H1 (cell line): Measurements from ENCODE around the gene DCBLD1. TPM values are rescaled to one million over a fixed set of nuclear protein-coding genes. Genes with fewer than 3 reads are reported as not detected.

Source experiments
- CTCF ChIA-PET: fragments of 300-600 bp; sonication (Branson Sonifier 250); formaldehyde crosslinking; loops from one replicate; lab custom pipeline; 2021; ENCODE audit not compliant: partially characterized antibody; lab: Charles Lee
- POLR2A ChIA-PET: fragments of 300-600 bp; sonication (Branson Sonifier 250); formaldehyde crosslinking; loops from one replicate; lab custom pipeline; 2021; ENCODE audit warnings: inconsistent platforms; ENCODE audit not compliant: partially characterized antibody; lab: Charles Lee
- DNase-seq, 2 experiments: peaks; one replicate each; pipeline versions ENCODE4 v3.0.0 to v3.0.0-alpha.2; 2010 to 2022; ENCODE audit warnings: low spot score in 2 of 2, low read depth in 1 of 2, mixed read lengths in 1 of 2
- FAIRE-seq: peaks from 2 replicates; lab custom pipeline; 2011; peaks lifted over from hg19 to GRCh38; lab: Jason Lieb, UNC
- H2AFZ ChIP-seq: 2 replicates; pipeline ENCODE4 v1.8.1; 2012; ENCODE audit warnings: low read length, inconsistent platforms
- H2AK5ac ChIP-seq: 2 replicates; pipeline ENCODE4 v1.6.1; 2013; ENCODE audit warnings: low read depth, low read length
- H2BK120ac ChIP-seq: replicated peaks from 2 replicates; pipeline ENCODE3; 2013; ENCODE audit warnings: low read depth, low read length, inconsistent platforms
- H2BK12ac ChIP-seq: 2 replicates; pipeline ENCODE4 v1.6.1; 2013; ENCODE audit warnings: low read depth, low read length
- H2BK15ac ChIP-seq: 2 replicates; pipeline ENCODE4 v1.6.1; 2013; ENCODE audit warnings: low read length
- H2BK20ac ChIP-seq: 2 replicates; pipeline ENCODE4 v1.6.1; 2013; ENCODE audit warnings: low read length
- H2BK5ac ChIP-seq: 2 replicates; pipeline ENCODE4 v1.6.1; 2013; ENCODE audit warnings: low read depth, low read length
- H3K14ac ChIP-seq: 2 replicates; pipeline ENCODE4 v1.6.1; 2013; ENCODE audit warnings: inconsistent platforms; ENCODE audit not compliant: insufficient read length
- H3K18ac ChIP-seq: 2 replicates; pipeline ENCODE4 v1.6.1; 2013; ENCODE audit warnings: low read length; ENCODE audit errors: extremely low read depth
- H3K23ac ChIP-seq: 2 replicates; pipeline ENCODE4 v1.6.1; 2013; ENCODE audit warnings: inconsistent platforms; ENCODE audit not compliant: insufficient read length
- H3K23me2 ChIP-seq: 2 replicates; pipeline ENCODE4 v1.6.1; 2013; ENCODE audit warnings: low read depth, low read length
- H3K27ac ChIP-seq: 2 replicates; pipeline ENCODE4 v1.6.1; 2011; ENCODE audit warnings: low read depth, low read length, inconsistent platforms
- H3K27me3 ChIP-seq, 4 experiments: replicated peaks in 1 of 4; 1 replicate in 1 of 4; 2 replicates in 3 of 4; pipeline versions ENCODE4 v1.6.1 to v1.8.1; 2011 to 2013; ENCODE audit warnings: low read length in 3 of 4, mild to moderate bottlenecking in 3 of 4, inconsistent platforms in 2 of 4, mixed read lengths in 2 of 4, moderate library complexity in 1 of 4; ENCODE audit not compliant: control insufficient read depth in 3 of 4, insufficient read depth in 3 of 4; ENCODE audit errors: extremely low read depth in 1 of 4
- H3K36me3 ChIP-seq, 4 experiments: 2 replicates each; pipeline versions ENCODE4 v1.6.1 to v1.8.1; 2011 to 2013; ENCODE audit warnings: mild to moderate bottlenecking in 4 of 4, low read length in 3 of 4, moderate library complexity in 2 of 4, control low read depth in 1 of 4, inconsistent platforms in 1 of 4; ENCODE audit not compliant: insufficient read depth in 4 of 4, control insufficient read depth in 2 of 4
- H3K4ac ChIP-seq: replicated peaks from 2 replicates; pipeline ENCODE3; 2013; ENCODE audit warnings: low read length, low read depth, mixed read lengths, inconsistent platforms; ENCODE audit not compliant: insufficient read length
- H3K4me1 ChIP-seq, 4 experiments: replicated peaks in 1 of 4; 1 replicate in 1 of 4; 2 replicates in 3 of 4; pipeline versions ENCODE4 v1.6.1 to v1.8.1; 2011 to 2013; ENCODE audit warnings: low read length in 3 of 4, inconsistent platforms in 2 of 4, mixed read lengths in 1 of 4; ENCODE audit not compliant: insufficient read depth in 4 of 4, control insufficient read depth in 3 of 4
- H3K4me2 ChIP-seq, 2 experiments: 2 replicates each; pipeline versions ENCODE4 v1.6.1 to v1.8.1; 2011 to 2013; ENCODE audit warnings: low read depth in 2 of 2, low read length in 2 of 2, control low read depth in 1 of 2, inconsistent platforms in 1 of 2, mild to moderate bottlenecking in 1 of 2; ENCODE audit not compliant: insufficient read depth in 1 of 2
- H3K4me3 ChIP-seq, 4 experiments: fragments of 200-600, 300-600 bp in 1 of 4; sonication (generic), shearing (Covaris generic), sonication (Bioruptor Twin) in 1 of 4; 2 replicates each; pipeline versions ENCODE4 v1.5.1 to v1.8.1; 2011 to 2016; ENCODE audit warnings: low read length in 4 of 4, low read depth in 3 of 4, control low read depth in 2 of 4, inconsistent platforms in 2 of 4, mild to moderate bottlenecking in 2 of 4, mixed read lengths in 1 of 4, moderate library complexity in 1 of 4; ENCODE audit not compliant: insufficient read depth in 2 of 4; ENCODE audit errors: extremely low read depth in 1 of 4
- H3K56ac ChIP-seq: replicated peaks from 2 replicates; pipeline ENCODE3; 2013; ENCODE audit warnings: low read depth, mild to moderate bottlenecking, mixed read lengths, low read length, inconsistent platforms; ENCODE audit not compliant: insufficient read length
- H3K79me1 ChIP-seq: 2 replicates; pipeline ENCODE4 v1.6.1; 2013; ENCODE audit warnings: low read depth, low read length, control low read depth
- H3K79me2 ChIP-seq, 2 experiments: 2 replicates each; pipeline versions ENCODE4 v1.6.1 to v1.8.1; 2012 to 2013; ENCODE audit warnings: low read length in 2 of 2, mild to moderate bottlenecking in 2 of 2, inconsistent platforms in 1 of 2; ENCODE audit not compliant: insufficient read depth in 2 of 2, control insufficient read depth in 1 of 2
- H3K9ac ChIP-seq, 4 experiments: replicated peaks in 1 of 4; 1 replicate in 1 of 4; 2 replicates in 3 of 4; pipeline versions ENCODE4 v1.6.1 to v1.8.1; 2011 to 2013; ENCODE audit warnings: low read depth in 3 of 4, low read length in 3 of 4, control low read depth in 2 of 4, mild to moderate bottlenecking in 2 of 4, moderate library complexity in 2 of 4, inconsistent platforms in 1 of 4; ENCODE audit errors: extremely low read depth in 1 of 4
- H3K9me3 ChIP-seq, 2 experiments: 2 replicates each; pipeline versions ENCODE4 v1.6.1 to v1.8.1; 2012 to 2013; ENCODE audit warnings: mild to moderate bottlenecking in 2 of 2, moderate library complexity in 2 of 2, control low read depth in 1 of 2, inconsistent platforms in 1 of 2, low read depth in 1 of 2, low read length in 1 of 2, mixed read lengths in 1 of 2; ENCODE audit not compliant: insufficient read depth in 2 of 2
- H4K20me1 ChIP-seq, 2 experiments: replicated peaks in 1 of 2; 2 replicates each; pipeline versions ENCODE3 to v1.8.1; 2011 to 2013; ENCODE audit warnings: inconsistent platforms in 2 of 2, low read length in 2 of 2, mild to moderate bottlenecking in 1 of 2; ENCODE audit not compliant: insufficient read depth in 2 of 2, control insufficient read depth in 1 of 2
- H4K5ac ChIP-seq: 2 replicates; pipeline ENCODE4 v1.6.1; 2013; ENCODE audit warnings: low read length, low read depth, mixed read lengths, inconsistent platforms; ENCODE audit not compliant: insufficient read length
- H4K8ac ChIP-seq: 2 replicates; pipeline ENCODE4 v1.8.0; 2013; ENCODE audit warnings: mild to moderate bottlenecking, moderate library complexity, low read length, inconsistent platforms; ENCODE audit not compliant: insufficient read depth; ENCODE audit errors: extremely low read depth
- H4K91ac ChIP-seq: replicated peaks from 2 replicates; pipeline ENCODE3; 2013; ENCODE audit warnings: low read length, mixed read lengths, inconsistent platforms; ENCODE audit not compliant: insufficient read length
- CTBP2 ChIP-seq: IDR thresholded peaks from 2 replicates; pipeline ENCODE4 v1.7.0; 2011; ENCODE audit warnings: borderline replicate concordance, mild to moderate bottlenecking, moderate library complexity, mixed read lengths, low read length; ENCODE audit not compliant: insufficient read depth, insufficient read length
- GABPA ChIP-seq: IDR thresholded peaks from 2 replicates; pipeline ENCODE4 v1.6.1; 2011; ENCODE audit warnings: mild to moderate bottlenecking, low read length, moderate library complexity, borderline replicate concordance; ENCODE audit not compliant: insufficient read depth
- HDAC2 ChIP-seq, 2 experiments: fragments of 300-600 bp in 1 of 2; sonication (generic) in 1 of 2; IDR thresholded peaks; 2 replicates each; pipeline ENCODE4 v1.6.1; 2011 to 2012; ENCODE audit warnings: low read depth in 2 of 2, low read length in 2 of 2, mild to moderate bottlenecking in 2 of 2, moderate library complexity in 2 of 2, borderline replicate concordance in 1 of 2, inconsistent platforms in 1 of 2
- KDM5A ChIP-seq: fragments of 200-600 bp; IDR thresholded peaks from 2 replicates; pipeline ENCODE4 v1.7.1; 2012; ENCODE audit warnings: mild to moderate bottlenecking, low read length, inconsistent platforms, mixed read lengths
- RAD21 ChIP-seq, 2 experiments: IDR thresholded peaks in 1 of 2; conservative IDR thresholded peaks in 1 of 2; 2 replicates each; pipeline ENCODE4 v1.6.1; 2011; ENCODE audit warnings: low read depth in 2 of 2, low read length in 2 of 2, improper control_type of control experiment in 1 of 2, inconsistent platforms in 1 of 2, mild to moderate bottlenecking in 1 of 2, moderate library complexity in 1 of 2
- RNF2 ChIP-seq: fragments of 200-900, 300-1000 bp; sonication (generic); IDR thresholded peaks from 2 replicates; pipeline ENCODE4 v1.7.1; 2016; ENCODE audit warnings: borderline replicate concordance, low read depth, mild to moderate bottlenecking, antibody characterized with exemption, low read length; ENCODE audit not compliant: poor library complexity, severe bottlenecking; ENCODE audit errors: missing control alignments
- SUZ12 ChIP-seq: fragments of 200-600 bp; sonication (generic); IDR thresholded peaks from 2 replicates; pipeline ENCODE4 v1.6.1; 2012; ENCODE audit warnings: mild to moderate bottlenecking, inconsistent platforms, low read length, moderate library complexity, mixed read lengths
- TBP ChIP-seq: IDR thresholded peaks from 2 replicates; pipeline ENCODE4 v1.6.1; 2011; ENCODE audit warnings: low read depth, low read length, improper control_type of control experiment
- WGBS, 2 experiments: shearing (Covaris generic) in 1 of 2; methylation state at CpG; one replicate each; pipeline versions ENCODE4 v1.1.6 to v1.1.7; 2013 to 2015; ENCODE audit warnings: low lambda C conversion rate in 2 of 2, mixed read lengths in 2 of 2, inconsistent platforms in 1 of 2, low coverage in 1 of 2, missing lambda C conversion rate in 1 of 2; ENCODE audit not compliant: insufficient replicate concordance in 2 of 2, insufficient coverage in 1 of 2, insufficient read length in 1 of 2; ENCODE audit errors: extremely low coverage in 1 of 2, missing lambda C conversion rate in 1 of 2; 5-methylcytosine and 5-hydroxymethylcytosine counted together
- polyA plus RNA-seq, 7 experiments: library from polyadenylated mRNA; depleted of rRNA in 3 of 7; stranded (reverse) in 5 of 7; unstranded in 2 of 7; fragments of >200 nt in 5 of 7; fragments of 200-250 nt in 2 of 7; gene quantifications; 1 replicate in 5 of 7; 2 replicates in 1 of 7; 4 replicates in 1 of 7; pipeline versions ENCODE4 v1.2.1 to v1.2.3, GENCODE V29; 2011 to 2013; ENCODE audit warnings: missing spikeins in 2 of 7, mixed read lengths in 2 of 7
- total RNA-seq: library from RNA; stranded (reverse); fragmentation: NEBNext Ultra II Directional; extraction: Animal tissue kit (Norgen Biotek cat#: 25700); gene quantifications from 2 replicates; pipeline ENCODE4 v1.2.1, GENCODE V29; 2021
- TF ChIP-seq, protein P1 (sequence below): IDR thresholded peaks from 2 replicates; pipeline ENCODE4 v1.6.1; 2011; ENCODE audit warnings: low read length, improper control_type of control experiment

DCBLD1 gene
- total and polyA plus RNA-seq, 2 of the 8 experiments (the other 6 are each of a cell fraction or from before 2014, with no cell fraction given): 3.9 to 11.2 TPM

DNA sequence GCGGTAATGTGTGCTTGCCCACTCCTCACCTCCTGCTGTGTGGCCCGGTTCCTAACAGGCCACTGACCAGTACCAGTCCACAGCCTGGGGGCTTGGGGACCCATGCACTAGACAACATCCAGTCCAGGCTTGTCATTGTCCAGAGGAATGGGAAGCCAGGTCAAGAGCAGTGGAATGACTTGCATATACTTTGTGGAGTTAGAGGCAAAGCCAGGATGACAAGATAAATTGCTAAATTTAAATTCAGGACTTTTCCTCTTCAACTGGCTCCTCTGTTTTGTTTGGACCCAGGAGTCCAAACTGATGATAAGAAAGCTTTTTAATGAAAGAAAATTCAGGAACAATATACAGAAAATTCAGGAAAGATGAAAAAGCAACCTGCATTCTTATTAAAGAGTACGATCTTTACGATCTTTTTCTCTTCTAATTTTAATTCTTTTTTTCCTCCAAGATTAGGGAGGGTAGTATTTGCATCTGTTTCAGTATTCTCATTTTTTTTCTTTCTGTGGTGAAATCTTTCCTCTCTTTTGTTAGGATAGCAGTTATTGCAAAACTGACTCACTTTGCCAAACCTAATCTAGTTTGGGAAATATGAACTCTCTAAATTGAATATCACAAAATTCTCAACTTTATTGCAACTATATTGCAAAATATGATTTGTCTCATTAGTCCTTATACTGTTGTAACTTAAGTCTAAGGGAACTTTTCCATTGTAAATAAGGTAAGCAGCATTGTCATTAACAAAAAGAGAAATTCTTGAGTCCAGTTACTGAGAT lies 48.2 kb downstream of the DCBLD1 start:
- H3K27ac ChIP-seq: no peak overlapping the region
- no peak overlapping the region for H3K4me2 ChIP-seq
- H2BK120ac ChIP-seq: no peak overlapping the region
- TF ChIP-seq CTBP2 (no peak), HDAC2 (IDR thresholded peaks at IDR 0.05; ENCODE audit: borderline replicate concordance in 1 of 2, low read depth in 2 of 2, low read length in 2 of 2) (no peak), TBP (no peak), RNF2 (no peak), KDM5A (no peak), SUZ12 (no peak), GABPA (no peak), RAD21 (IDR thresholded peaks at IDR 0.05 in 1 of 2, conservative IDR thresholded peaks at IDR 0.05 in 1 of 2; ENCODE audit: low read depth in 2 of 2, low read length in 2 of 2) (no peak)
- TF ChIP-seq, protein P1, sequence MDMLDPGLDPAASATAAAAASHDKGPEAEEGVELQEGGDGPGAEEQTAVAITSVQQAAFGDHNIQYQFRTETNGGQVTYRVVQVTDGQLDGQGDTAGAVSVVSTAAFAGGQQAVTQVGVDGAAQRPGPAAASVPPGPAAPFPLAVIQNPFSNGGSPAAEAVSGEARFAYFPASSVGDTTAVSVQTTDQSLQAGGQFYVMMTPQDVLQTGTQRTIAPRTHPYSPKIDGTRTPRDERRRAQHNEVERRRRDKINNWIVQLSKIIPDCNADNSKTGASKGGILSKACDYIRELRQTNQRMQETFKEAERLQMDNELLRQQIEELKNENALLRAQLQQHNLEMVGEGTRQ: no peak

More for the DNA sequence above, 48.2 kb downstream of the DCBLD1 start:
- Histone ChIP-seq H2BK5ac (no peak overlapping the region), H3K4me3 (no peak overlapping the region), H3K18ac (no peak overlapping the region), H4K91ac (no peak overlapping the region), H2BK12ac (no peak overlapping the region), H2BK20ac (no peak overlapping the region), H3K56ac (no peak overlapping the region), H3K4ac (no peak overlapping the region), H4K20me1 (no peaks in the 10 kb centered on the region), H3K4me1 (no peaks in the 10 kb centered on the region), H3K23me2 (no peaks in the 10 kb centered on the region), H3K79me2 (no peaks in the 10 kb centered on the region), H3K9ac (no peak overlapping the region), H3K79me1 (no peaks in the 10 kb centered on the region), H4K8ac (no peak overlapping the region), H3K27me3 (no peaks in the 10 kb centered on the region), H3K14ac (no peak overlapping the region), H3K23ac (no peak overlapping the region), H2BK15ac (no peak overlapping the region), H4K5ac (no peak overlapping the region), H3K36me3 (no peaks in the 10 kb centered on the region), H2AK5ac (no peak overlapping the region), H2AFZ (no peak overlapping the region), H3K9me3 (no peaks in the 10 kb centered on the region)
- 86% methylated on average over 4 of the region's 4 CpGs; no CpG with 5 or more reads in 1 of the 2 experiments for WGBS, 2 experiments
- DNase-seq (no peak), FAIRE-seq (no peak)
- ChIA-PET POLR2A (no interaction called here), CTCF (interaction anchor here (0.8 to 1.7 kb wide), 3 partner anchors 21 to 52 kb away, joined by 3 to 8 read pairs (median 4); no protein-coding TSS in a partner anchor)
